HG03432 (cell line): ENCODE measurements around the gene MYCBPAP.
A peak's percentile ranks its signal among the peaks of the same experiment; 100 is the strongest.

Source experiments
- ATAC-seq: cut with Tn5 transposase; IDR thresholded peaks from one replicate; pipeline ENCODE4 v1.9.1; 2021; ENCODE audit warnings: mild to moderate bottlenecking, moderate library complexity; ENCODE audit not compliant: unreplicated experiment

The MYCBPAP gene

DNA sequence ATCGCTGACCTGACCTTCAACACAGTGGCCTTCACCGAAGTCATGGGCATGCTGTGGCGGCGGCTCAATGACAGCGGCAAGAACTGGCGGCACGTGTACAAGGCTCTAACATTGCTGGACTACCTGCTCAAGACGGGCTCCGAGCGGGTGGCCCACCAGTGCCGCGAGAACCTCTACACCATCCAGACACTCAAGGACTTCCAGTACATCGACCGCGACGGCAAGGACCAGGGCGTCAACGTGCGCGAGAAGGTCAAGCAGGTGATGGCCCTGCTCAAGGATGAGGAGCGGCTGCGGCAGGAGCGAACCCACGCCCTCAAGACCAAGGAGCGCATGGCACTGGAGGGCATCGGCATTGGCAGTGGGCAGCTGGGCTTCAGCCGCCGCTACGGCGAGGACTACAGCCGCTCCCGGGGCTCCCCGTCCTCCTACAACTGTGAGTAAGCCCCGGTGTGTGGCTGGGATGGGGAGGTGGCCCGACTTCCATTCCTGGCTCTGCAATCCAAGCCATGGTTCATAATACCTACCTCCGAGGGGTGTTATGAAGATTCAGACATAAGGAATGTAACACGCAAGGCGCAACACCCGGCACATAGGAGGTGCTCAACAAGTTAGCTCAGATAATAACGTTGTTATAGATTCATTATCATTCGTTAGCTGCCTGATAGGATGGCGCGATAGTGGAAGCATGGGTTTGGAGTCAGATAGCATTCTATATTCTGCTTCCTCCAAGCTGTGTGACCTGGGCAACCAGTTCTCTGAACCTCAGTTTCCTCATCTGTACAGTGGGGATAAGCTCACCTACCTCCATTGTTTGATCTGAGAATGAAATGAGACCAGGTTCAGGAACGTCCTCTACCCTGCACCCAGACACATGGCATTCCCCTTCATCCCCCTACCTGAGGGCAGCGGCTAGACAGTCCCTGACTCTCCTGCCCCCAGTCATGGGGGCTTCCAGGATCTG, 28.7 kb downstream of the MYCBPAP start:
- ATAC-seq = no peak

DNA sequence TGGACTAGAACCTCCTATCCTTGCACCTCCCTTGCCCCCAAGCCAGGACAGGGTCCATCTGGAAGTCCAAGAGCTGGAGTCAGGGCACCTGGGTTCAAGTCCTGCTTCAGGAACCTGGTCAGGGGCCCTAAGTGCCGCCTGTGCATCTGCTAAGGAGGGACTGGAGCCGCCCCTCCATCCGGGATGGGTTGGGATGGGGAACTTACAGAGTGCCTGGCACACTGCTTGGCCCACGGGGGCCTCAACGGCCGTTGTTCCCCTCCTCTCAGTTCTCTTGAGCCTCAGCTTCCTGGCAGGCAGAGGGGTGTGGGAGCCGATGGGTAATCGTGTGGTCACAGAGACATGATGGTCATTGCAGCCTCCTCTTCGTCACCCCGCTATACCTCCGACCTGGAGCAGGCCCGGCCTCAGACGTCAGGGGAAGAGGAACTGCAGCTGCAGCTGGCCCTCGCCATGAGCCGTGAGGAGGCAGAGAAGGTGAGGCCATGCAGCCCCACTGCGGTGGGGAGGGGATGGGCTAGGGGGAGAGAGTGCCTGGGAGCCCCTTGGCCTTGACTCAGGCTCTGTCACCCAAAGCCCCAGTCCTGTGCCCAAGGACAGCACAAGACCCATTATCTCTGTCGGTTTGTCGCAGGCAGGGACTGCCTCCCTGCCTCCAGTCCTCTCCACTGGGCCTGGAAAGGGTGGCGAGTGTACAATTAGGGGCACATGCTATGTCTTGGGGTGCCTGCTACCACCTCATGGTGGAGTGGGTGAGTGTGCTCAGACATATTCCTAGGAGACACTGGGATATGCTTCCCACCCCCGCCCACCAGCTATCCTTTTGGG, 29.7 kb downstream of the MYCBPAP start:
- no peak for ATAC-seq

DNA sequence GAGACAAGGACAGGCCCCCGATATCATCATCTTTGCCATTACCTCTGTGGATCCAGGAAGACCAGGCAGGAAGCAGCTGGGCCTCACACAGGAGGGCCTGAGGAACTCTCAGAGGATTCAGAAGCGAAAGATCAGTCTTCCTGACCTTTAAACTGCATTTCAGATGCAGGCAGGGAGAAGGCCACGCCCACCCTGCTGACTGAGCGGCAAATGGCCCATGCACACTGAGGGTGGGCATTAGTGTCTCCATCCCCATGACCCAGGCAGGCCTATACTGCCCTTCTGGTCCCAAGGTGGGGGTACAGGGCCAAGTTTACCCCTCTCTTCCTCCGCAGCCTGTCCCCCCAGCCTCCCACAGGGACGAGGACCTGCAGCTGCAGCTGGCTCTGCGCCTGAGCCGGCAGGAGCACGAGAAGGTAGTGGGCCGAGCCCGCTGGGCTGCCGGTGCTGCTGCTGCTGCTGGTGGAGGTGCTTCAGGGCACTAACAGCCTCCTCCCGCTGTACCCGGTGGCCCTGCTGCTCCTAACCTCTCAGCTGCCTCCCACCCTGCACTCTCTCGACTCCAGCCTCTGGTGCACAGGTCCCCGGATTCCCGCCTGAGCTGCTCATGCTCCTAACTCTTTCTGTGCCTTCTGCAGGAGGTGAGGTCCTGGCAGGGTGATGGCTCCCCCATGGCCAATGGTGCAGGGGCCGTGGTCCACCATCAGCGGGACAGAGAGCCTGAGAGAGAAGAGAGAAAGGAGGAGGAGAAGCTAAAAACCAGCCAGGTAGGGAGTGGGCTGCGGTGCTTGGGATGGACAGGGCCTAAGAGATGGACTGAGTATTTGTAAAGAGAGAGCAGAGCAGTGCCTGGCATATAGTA, 30.5 kb downstream of the MYCBPAP start:
- ATAC-seq = no peak

DNA sequence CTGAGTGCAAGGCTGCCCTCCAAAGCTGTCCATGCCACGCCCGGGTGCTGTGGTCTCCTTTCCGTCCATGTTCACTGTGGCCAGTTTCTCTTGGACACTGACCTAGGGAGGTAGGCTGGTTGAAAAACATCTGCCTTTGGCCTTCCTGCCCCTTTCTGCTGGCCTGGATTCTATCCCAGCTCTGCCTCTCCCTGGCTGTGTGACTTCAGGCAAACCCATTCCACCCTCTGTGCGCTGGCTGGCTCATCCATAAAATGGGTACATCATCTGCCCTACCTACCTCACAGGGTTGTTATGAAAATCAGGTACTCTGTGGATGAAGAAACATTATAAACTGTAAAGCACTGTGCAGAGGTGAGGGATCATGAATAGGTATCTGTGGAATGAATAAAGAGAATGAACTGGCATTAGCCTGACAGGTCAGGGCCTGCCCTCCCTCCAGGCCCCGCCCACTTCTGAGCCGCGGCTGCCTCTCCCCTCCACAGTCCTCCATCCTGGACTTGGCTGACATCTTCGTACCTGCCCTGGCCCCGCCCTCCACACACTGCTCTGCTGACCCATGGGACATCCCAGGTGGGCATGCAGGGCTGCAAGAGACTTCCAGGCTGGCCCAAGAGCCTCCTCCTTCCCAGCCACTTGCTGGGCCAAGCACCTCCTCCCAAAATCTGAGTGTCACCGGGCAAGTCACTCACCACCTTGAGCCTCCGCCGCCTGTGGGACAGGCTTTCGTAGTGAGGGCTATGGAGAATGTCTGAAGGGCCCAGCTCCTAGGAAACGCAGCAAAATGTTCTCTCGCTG, 31.7 kb downstream of the MYCBPAP start:
- no peak for ATAC-seq

DNA sequence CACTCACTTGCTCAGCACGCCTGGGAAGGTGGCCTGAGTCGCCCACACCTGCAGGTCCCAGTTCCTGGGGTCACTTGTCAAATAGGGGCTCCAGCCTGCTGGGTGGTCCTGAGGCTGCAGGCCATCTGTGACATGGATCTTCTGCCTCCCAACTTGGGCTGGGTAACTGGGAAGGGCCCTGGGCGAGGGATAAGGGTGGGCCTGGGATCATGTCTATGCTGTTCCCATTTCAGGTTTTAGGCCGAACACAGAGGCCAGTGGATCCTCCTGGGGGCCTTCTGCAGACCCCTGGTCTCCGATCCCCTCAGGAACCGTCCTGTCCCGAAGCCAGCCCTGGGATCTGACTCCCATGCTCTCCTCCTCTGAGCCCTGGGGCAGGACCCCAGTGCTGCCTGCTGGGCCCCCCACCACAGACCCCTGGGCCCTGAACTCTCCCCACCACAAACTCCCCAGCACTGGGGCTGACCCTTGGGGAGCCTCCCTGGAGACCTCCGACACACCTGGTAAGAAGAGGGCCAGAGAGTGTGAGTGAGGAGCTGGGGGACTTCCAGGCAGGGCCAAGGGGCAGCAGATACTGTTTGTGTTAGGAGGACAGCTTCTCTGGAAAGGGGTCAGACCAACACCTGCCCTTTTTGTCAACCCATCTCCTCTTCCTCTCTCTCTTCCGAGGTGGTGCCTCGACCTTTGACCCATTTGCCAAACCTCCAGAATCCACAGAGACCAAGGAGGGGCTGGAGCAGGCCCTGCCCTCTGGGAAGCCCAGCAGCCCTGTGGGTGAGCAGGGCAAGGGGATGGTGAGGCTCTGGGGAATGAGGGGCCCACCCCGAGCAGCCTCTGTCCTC, 32.5 kb downstream of the MYCBPAP start:
- no peak for ATAC-seq

DNA sequence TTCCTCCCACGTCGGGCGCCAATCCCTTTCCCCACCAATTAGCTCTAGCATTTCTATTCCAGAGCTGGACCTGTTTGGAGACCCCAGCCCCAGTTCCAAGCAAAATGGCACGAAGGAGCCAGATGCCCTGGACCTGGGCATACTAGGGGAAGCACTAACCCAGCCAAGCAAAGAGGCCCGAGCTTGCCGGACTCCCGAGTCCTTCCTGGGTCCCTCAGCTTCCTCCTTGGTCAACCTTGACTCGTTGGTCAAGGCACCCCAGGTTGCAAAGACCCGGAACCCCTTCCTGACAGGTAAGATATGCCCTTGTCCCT, 33.1 kb downstream of the MYCBPAP start:
- ATAC-seq = no peak

DNA sequence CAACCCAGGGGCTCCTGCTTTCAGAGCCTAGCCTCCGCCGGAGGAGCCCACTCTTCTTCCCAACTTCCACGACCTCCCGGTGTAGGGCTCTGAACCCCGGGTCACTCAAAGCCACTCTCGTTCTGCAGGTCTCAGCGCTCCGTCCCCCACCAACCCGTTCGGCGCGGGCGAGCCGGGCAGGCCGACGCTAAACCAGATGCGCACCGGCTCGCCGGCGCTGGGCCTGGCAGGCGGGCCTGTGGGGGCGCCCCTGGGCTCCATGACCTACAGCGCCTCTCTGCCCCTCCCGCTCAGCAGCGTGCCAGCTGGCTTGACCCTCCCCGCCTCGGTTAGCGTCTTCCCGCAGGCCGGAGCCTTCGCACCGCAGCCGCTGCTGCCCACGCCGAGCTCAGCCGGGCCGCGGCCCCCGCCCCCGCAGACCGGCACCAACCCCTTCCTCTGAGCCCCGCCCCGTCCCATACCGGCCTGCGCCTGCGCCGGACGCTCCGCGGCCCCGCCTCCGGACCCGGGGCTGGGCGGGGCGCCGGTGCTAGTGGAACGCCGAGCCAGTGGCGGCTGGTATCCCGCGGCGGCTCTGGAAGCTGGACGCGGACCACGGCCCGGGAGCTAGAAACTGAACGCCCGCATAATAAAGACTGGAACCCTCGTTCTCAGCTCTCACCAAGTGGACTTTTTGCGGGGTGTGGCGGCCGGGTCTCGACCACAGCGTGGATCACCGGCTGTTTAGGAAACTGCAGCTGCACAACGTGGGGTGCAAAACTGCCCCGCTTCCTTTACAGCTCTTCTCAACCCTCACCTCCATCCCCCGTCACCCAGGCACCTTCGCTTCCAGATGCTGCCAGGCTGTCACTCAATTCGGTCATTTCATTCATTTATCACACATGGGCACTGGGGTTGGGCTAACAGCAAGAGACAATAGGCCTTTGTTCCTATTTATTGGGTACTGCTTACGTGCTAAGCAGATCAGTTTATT, 33.8 kb downstream of the MYCBPAP start:
- peak; percentile 81 for ATAC-seq

DNA sequence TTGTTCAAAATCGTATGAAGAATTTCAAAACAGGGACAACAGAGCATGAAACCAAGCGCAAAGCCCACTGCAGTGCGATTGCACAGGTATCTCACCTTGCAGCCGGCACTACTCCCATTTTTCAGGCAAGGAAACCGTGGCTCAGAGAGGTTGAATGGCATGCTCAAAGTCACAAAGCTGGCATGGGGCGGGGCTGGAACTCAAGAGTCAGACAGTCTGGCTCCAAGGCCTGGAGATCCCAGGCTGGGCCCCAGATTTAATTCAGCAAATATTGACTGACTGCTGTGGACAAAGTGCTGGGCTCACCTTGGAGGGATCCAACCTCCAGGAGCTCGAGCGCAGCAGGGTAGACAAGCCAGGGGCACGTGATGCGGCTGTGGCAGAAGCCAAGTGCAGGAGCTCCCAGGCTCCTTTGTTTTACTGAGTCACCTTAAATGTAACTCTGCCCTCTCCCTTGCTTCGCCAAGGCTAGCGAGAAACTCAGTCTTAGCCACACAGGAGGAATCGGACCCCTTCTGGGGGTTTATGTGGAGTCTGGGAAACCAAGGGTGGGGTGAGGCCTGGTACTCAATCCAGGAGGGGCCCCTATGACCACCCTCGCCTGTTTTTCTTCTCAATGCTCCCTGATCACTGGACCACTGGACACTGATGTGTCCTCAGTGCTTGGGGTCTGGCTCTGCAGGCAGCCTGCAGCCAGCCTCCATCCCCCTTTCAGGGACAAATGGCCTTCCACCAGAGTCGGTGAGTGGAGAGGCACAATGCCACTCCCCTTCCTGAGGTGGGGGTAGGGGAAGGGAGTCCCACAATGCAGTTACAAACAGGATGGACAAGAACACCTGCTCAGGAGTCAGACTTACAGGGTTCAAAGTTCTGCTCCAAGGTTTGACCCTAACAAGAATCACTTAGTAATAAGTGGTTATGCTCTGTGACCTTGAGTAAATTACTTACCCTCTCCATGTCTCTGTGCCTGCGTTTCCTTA, 34.8 kb downstream of the MYCBPAP start:
- ATAC-seq = no peak

DNA sequence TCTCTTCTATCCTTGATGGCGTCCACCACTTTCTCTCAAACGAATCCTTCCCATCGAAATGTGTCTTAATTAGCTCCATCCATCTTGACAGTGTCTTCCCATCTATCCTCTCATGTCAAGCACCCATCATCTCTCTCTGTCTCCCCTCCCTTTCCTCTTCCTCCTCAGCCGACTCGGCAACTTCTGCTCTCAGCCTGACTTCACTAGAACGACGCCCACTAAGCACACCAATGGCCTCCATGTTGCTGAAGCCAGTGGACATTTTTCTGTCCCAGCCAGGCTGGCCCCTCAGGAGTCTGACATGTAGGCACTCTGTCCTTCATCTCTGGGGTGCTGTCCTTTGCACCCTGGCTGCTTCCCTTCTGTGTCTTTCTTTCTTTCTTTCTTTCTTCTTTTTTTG, 36.3 kb downstream of the MYCBPAP start:
- ATAC-seq = no peak

DNA sequence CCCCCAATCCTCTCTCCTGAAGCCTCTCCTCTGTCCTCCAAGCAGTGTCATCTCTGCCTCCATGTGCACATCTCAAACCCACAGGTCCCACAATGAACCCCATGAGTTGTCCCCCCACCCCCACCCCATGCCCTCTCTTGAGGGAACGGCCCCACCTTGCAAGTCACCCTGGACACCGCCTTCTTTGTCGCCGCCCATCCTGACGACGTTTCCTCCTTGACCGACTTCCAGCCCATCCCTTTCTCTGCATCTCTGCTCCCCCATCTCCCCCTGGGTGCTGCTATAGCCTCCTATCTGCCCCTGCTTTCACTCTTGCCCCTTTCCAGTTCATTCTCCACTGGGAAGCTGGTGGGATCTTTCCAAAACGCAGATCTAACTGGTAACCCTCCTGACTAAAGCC, 37.1 kb downstream of the MYCBPAP start:
- ATAC-seq = no peak

DNA sequence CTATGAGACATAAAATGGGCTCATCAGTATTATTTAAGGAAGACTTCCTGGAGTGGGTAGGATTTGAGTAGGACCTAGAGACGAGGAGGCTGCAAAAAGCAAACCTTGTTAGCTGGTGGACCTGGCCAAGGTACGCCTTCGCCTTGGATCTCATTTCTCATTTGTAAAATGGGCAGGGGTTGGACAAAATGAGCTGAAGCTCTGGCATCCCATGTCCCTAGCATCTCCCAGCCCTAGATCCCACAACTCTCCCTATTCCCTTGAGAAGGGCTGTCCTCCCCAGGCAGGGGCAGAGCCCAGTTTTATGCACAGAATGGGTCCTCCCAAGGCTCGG, 38.4 kb downstream of the MYCBPAP start:
- no peak for ATAC-seq

DNA sequence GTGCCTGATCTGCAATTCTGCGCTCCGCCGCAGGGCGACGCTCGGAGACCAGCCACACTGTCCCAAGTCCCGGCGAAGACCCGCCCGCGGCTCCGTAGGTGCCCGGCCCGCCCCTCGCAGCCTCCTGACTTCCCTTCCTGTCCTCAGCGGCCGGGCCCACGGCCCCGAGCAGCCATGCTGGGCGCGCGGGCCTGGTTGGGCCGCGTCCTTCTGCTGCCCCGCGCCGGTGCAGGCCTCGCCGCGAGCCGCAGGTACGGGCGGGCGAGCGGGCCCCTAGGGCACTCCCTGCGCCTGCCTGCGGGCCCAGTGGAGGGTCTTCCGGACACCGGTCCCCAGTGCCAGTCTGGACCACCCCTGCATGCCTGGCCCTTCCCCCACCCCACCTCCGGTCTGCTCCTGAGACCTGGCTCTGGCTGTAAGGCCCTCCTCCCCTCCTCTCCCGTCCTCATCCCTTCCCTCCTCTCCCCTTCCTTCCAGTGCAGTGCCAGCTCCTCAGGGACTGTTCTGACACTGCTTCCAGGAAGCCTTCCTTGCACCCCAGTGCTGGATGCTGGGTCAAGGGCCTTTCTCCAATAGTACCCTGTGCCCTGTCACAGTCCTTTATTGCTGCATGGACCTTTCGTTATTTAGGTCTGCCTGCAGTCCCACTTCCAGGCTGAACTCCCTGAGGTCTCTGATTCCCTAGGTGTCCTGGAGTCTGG, 38.9 kb downstream of the MYCBPAP start, which contains the start of gene SPATA20:
TSS of gene SPATA20 (plus strand) at position 140 of the 701 bp plus-strand sequence. CDS start at position 175, 35 bp downstream.
- peak; percentile 74 for ATAC-seq

DNA sequence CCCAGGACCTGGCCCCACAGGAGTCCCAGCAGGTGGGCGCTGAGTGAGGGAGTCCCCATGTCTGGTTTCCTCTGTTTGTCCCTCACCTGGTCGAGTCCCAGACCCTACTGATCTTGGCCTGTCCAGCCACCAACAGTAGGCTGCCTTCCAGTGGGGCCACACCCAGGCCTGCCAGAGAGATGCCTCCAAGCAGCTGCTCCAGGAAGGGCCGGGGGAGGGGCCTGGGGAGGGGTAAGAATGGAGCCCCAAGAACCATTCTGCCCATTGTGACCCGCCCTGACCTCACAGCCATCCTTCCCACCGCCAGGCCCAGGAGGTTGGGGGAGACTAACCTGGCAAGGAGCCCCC, 39.5 kb downstream of the MYCBPAP start:
- ATAC-seq = no peak

DNA sequence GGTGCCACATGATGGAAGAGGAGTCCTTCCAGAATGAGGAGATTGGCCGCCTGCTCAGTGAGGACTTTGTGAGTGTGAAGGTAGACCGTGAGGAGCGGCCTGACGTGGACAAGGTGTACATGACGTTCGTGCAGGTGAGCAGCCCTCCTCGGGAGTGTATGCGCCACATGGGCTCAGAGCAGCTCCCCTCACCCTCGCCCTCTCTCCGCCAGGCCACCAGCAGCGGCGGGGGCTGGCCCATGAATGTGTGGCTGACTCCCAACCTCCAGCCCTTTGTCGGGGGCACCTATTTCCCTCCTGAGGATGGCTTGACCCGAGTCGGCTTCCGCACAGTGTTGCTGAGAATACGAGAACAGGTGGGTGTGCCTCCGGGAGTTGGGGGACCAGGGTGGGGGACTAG, 40.6 kb downstream of the MYCBPAP start:
- no peak for ATAC-seq

DNA sequence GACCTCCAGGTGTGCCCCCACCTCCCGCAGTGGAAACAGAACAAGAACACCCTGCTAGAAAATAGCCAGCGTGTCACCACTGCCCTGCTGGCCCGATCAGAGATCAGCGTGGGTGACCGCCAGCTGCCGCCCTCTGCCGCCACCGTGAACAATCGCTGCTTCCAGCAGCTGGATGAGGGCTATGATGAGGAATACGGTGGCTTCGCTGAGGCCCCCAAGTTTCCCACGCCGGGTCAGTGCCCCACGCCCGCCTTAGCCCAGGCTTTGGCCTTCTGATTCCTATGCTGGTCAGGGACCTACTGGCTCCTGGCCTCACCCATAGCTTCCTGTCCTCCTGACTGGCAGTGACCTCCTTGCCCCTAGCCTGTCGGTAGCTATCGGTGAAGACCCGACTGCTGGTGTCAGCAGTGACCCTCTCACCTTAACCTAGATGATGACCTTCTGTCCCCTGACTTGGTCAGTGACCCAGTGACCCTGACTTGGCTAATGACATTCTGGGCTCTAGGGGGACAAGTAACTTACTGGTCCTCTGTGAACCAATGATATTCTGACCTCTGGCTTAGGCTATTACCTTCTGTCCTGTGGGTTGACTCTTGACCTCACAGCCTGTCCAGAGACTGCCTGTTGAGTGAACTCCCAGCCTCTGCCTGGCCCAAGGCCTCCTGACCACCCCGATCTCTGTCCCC, 41.2 kb downstream of the MYCBPAP start:
- no peak for ATAC-seq

DNA sequence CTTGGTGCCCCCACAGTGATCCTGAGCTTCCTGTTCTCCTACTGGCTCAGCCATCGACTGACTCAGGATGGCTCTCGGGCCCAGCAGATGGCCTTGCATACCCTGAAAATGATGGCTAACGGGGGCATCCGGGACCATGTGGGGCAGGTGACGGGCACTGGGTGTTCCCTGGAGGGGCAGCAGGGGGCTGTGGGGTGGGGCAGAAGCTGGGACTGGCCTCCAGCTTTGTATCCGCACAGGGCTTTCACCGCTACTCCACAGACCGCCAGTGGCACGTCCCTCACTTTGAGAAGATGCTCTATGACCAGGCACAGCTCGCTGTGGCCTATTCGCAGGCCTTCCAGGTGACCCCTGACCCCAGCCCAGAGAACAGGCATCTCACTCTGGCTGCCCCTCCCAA, 41.7 kb downstream of the MYCBPAP start:
- ATAC-seq = no peak
